B cell (primary cell): ENCODE data around the gene MYOM1. TPM values are rescaled to one million over a fixed set of nuclear protein-coding genes. Genes with fewer than 3 reads are reported as not detected.

ENCODE experiments used
- ATAC-seq: fragments of 200-7000 bp; cut with Tn5 transposase; one replicate; pipeline ENCODE4 v1.10.0; 2021; ENCODE audit warnings: low read depth, mild to moderate bottlenecking, moderate number of reproducible peaks, moderate library complexity
- CTCF ChIA-PET: fragments of 350-600 bp; sonication (Branson Sonifier 250); formaldehyde crosslinking; loops from one replicate; lab custom pipeline; 2021; ENCODE audit warnings: antibody characterized with exemption, inconsistent platforms; lab: Charles Lee
- POLR2A ChIA-PET: fragments of 350-600 bp; sonication (Branson Sonifier 250); formaldehyde crosslinking; loops from one replicate; lab custom pipeline; 2021; ENCODE audit warnings: antibody characterized with exemption; lab: Charles Lee
- DNase-seq: peaks from one replicate; pipeline ENCODE4 v3.0.0; 2013
- H2AFZ ChIP-seq: 2 replicates; pipeline ENCODE4 v1.6.1; 2012; ENCODE audit warnings: mild to moderate bottlenecking, low read depth, low read length; ENCODE audit not compliant: insufficient read depth, poor library complexity, severe bottlenecking
- H3K27ac ChIP-seq, 2 donors: 1 replicate in 1 of 2; 2 replicates in 1 of 2; pipeline ENCODE4 v1.5.1; 2012 to 2013; ENCODE audit warnings: low read length in 2 of 2, mild to moderate bottlenecking in 2 of 2, moderate library complexity in 1 of 2
- H3K27me3 ChIP-seq, 4 experiments: fragments of 200-600 bp in 1 of 4; sonication (generic) in 1 of 4; replicated peaks in 1 of 4; 1 replicate in 2 of 4; 2 replicates in 2 of 4; pipeline versions ENCODE4 v1.6.1 to v1.7.0; 2013 to 2016; ENCODE audit warnings: low read length in 3 of 4, mild to moderate bottlenecking in 2 of 4, mixed read lengths in 1 of 4, moderate library complexity in 1 of 4; ENCODE audit not compliant: insufficient read depth in 4 of 4, control insufficient read depth in 3 of 4; ENCODE audit errors: control extremely low read depth in 1 of 4
- H3K36me3 ChIP-seq, 2 experiments: replicated peaks in 1 of 2; 1 replicate in 1 of 2; 2 replicates in 1 of 2; pipeline versions ENCODE4 v1.6.1 to v1.7.1; 2013; ENCODE audit warnings: low read length in 1 of 2; ENCODE audit not compliant: insufficient read depth in 2 of 2, control insufficient read depth in 1 of 2; ENCODE audit errors: control extremely low read depth in 1 of 2, extremely low read depth in 1 of 2
- H3K4me1 ChIP-seq, 2 donors: fragments of 200-600 bp in 1 of 2; sonication (generic) in 1 of 2; 1 replicate in 1 of 2; 2 replicates in 1 of 2; pipeline versions ENCODE4 v1.5.1 to v1.6.1; 2013 to 2017; ENCODE audit warnings: low read length in 2 of 2; ENCODE audit not compliant: control insufficient read depth in 2 of 2, insufficient read depth in 2 of 2
- H3K4me2 ChIP-seq: replicated peaks from 2 replicates; pipeline ENCODE3; 2012; ENCODE audit warnings: mild to moderate bottlenecking, low read depth, low read length; ENCODE audit not compliant: poor library complexity, severe bottlenecking
- H3K4me3 ChIP-seq, 5 experiments: fragments of 200-600 bp in 1 of 5; sonication (generic) in 1 of 5; 1 replicate in 3 of 5; 2 replicates in 2 of 5; pipeline versions ENCODE4 v1.5.1 to v1.7.0; 2011 to 2016; ENCODE audit warnings: low read length in 4 of 5, mild to moderate bottlenecking in 4 of 5, low read depth in 2 of 5, control low read depth in 1 of 5, moderate library complexity in 1 of 5; ENCODE audit not compliant: insufficient read depth in 1 of 5; ENCODE audit errors: control extremely low read depth in 1 of 5, extremely low read depth in 1 of 5
- H3K79me2 ChIP-seq: fragments of 200-600 bp; sonication (generic); one replicate; pipeline ENCODE4 v1.6.0; 2016; ENCODE audit warnings: low read length; ENCODE audit not compliant: control insufficient read depth, insufficient read depth
- H3K9ac ChIP-seq: fragments of 200-600 bp; sonication (generic); 2 replicates; pipeline ENCODE4 v1.6.1; 2017; ENCODE audit warnings: mild to moderate bottlenecking, low read length, moderate library complexity
- H3K9me3 ChIP-seq, 3 donors: one replicate each; pipeline versions ENCODE4 v1.6.1 to v1.7.1; 2013; ENCODE audit warnings: low read length in 2 of 3; ENCODE audit not compliant: control insufficient read depth in 2 of 3, insufficient read depth in 1 of 3; ENCODE audit errors: control extremely low read depth in 1 of 3
- H4K20me1 ChIP-seq: 2 replicates; pipeline ENCODE4 v1.6.0; 2012; ENCODE audit warnings: mild to moderate bottlenecking, low read length; ENCODE audit not compliant: insufficient read depth, control insufficient read depth, poor library complexity, severe bottlenecking
- H3K27ac Mint-ChIP-seq: one replicate; pipeline ENCODE4 v1.8.0; 2021; ENCODE audit warnings: mixed read lengths
- H3K27me3 Mint-ChIP-seq: one replicate; pipeline ENCODE4 v1.8.0; 2021; ENCODE audit warnings: mixed read lengths
- H3K4me1 Mint-ChIP-seq: one replicate; pipeline ENCODE4 v1.8.0; 2021; ENCODE audit warnings: mixed read lengths
- H3K4me3 Mint-ChIP-seq: one replicate; pipeline ENCODE4 v1.8.0; 2021; ENCODE audit warnings: mixed read lengths
- H3K9me3 Mint-ChIP-seq: one replicate; pipeline ENCODE4 v1.8.0; 2022; ENCODE audit warnings: mixed read lengths; ENCODE audit not compliant: insufficient read depth
- CTCF ChIP-seq: fragments of 200-600 bp; IDR thresholded peaks from one replicate; pipeline ENCODE4 v1.8.0; 2022; ENCODE audit warnings: antibody characterized with exemption, mild to moderate bottlenecking
- EZH2 ChIP-seq: IDR thresholded peaks from 2 replicates; pipeline ENCODE4 v1.6.1; 2012; ENCODE audit warnings: borderline replicate concordance, low read depth, mild to moderate bottlenecking, moderate library complexity, low read length; ENCODE audit not compliant: insufficient read depth, poor library complexity, severe bottlenecking
- WGBS: methylation state at CpG from one replicate; pipeline ENCODE4 v1.1.5; 2013; ENCODE audit warnings: missing lambda C conversion rate; ENCODE audit not compliant: insufficient coverage; 5-methylcytosine and 5-hydroxymethylcytosine counted together
- intact Hi-C: fragments of 100-400 bp; cut with micrococcal nuclease; formaldehyde crosslinking; loops from one replicate; pipeline ENCODE4 v1.10.0; 2022
- polyA plus RNA-seq: library from polyadenylated mRNA; depleted of rRNA; stranded (reverse); fragments of >200 nt; gene quantifications from 2 replicates; pipeline ENCODE4 v1.2.3, GENCODE V29; 2012
- total RNA-seq, 2 donors: library from RNA; stranded (reverse); fragments of 120-200 nt in 1 of 2; gene quantifications; 1 replicate in 1 of 2; 2 replicates in 1 of 2; pipeline versions ENCODE4 v1.2.3 to v1.2.4, GENCODE V29; 2013 to 2022

The MYOM1 gene
- total and polyA plus RNA-seq, 2 donors (not counting 1 experiment from before 2014, with no cell fraction given), result 1.5 to 12.8 TPM

- no peaks in the 10 kb centered on the region for H3K4me1 ChIP-seq
- intact Hi-C loops, result no loop called here
Measured at GRCh38 chr18:3234457-3234856, 14.7 kb upstream of the MYOM1 start.

More at GRCh38 chr18:3234457-3234856, 14.7 kb upstream of the MYOM1 start:
- Histone ChIP-seq H3K4me2 (no peak overlapping the region), H3K9me3 (no peaks in the 10 kb centered on the region), H3K27ac (no peak overlapping the region), H3K9ac (no peak overlapping the region), H3K36me3 (peaks cover 0 to 1% of the 10 kb centered on the region in 2 experiments), H2AFZ (no peak overlapping the region), H3K27me3 (no peaks in the 10 kb centered on the region), H3K79me2 (no peaks in the 10 kb centered on the region), H4K20me1 (no peaks in the 10 kb centered on the region), H3K4me3 (no peak overlapping the region)
- ATAC-seq (no peak), DNase-seq (no peak)
- no peaks in the 10 kb centered on the region for H3K9me3 Mint-ChIP-seq
- no peak overlapping the region for H3K27ac Mint-ChIP-seq
- CTCF ChIA-PET, result interaction anchor here (0.5 to 1.5 kb wide), 2 partner anchors 11 to 220 kb away, joined by 3 to 10 read pairs; no protein-coding TSS in a partner anchor
- H3K27me3 Mint-ChIP-seq, result no peaks in the 10 kb centered on the region
- H3K4me3 Mint-ChIP-seq, result no peak overlapping the region
- H3K4me1 Mint-ChIP-seq, result no peaks in the 10 kb centered on the region
- TF ChIP-seq CTCF (no peak), EZH2 (no peak)
- 81% methylated on average over 4 of the region's 5 CpGs for WGBS
- POLR2A ChIA-PET, result no interaction called here
